HG02798 (cell line): ENCODE data around the gene C6orf89.

Experiments
- ATAC-seq: cut with Tn5 transposase; IDR thresholded peaks from one replicate; pipeline ENCODE4 v1.9.1; 2021; ENCODE audit warnings: mild to moderate bottlenecking; ENCODE audit not compliant: unreplicated experiment, poor library complexity

C6orf89 gene

GRCh38 chr6:36964349-36964748 is 78.6 kb downstream of the C6orf89 start:
- ATAC-seq, result no peak

GRCh38 chr6:36964908-36965307 is 79.2 kb downstream of the C6orf89 start:
- ATAC-seq, result no peak

- ATAC-seq, result no peak
These were observed 81.5 kb downstream of the C6orf89 start for GRCh38 chr6:36967301-36967700.

- ATAC-seq, result no peak
These were observed 82.0 kb downstream of the C6orf89 start for GRCh38 chr6:36967757-36968156.

- no peak for ATAC-seq
These were observed 82.7 kb downstream of the C6orf89 start for GRCh38 chr6:36968266-36968977.

- no peak for ATAC-seq
These were observed 83.5 kb downstream of the C6orf89 start for GRCh38 chr6:36969240-36969691.

- no peak for ATAC-seq
These were observed 84.5 kb downstream of the C6orf89 start for GRCh38 chr6:36969988-36970891.

- no peak for ATAC-seq
These were observed 85.4 kb downstream of the C6orf89 start for GRCh38 chr6:36970892-36971842.

GRCh38 chr6:36971921-36972673 is 86.3 kb downstream of the C6orf89 start:
- ATAC-seq, result no peak

GRCh38 chr6:36973190-36973589 is 87.4 kb downstream of the C6orf89 start:
- no peak for ATAC-seq

GRCh38 chr6:36973647-36974046 is 87.9 kb downstream of the C6orf89 start:
- ATAC-seq, result no peak

- ATAC-seq, result no peak
These were observed 89.7 kb downstream of the C6orf89 start for GRCh38 chr6:36975231-36976006.

GRCh38 chr6:36976007-36976264 is 90.2 kb downstream of the C6orf89 start:
- no peak for ATAC-seq

GRCh38 chr6:36976509-36976908 is 90.8 kb downstream of the C6orf89 start:
- no peak for ATAC-seq

GRCh38 chr6:36976931-36977330 is 91.2 kb downstream of the C6orf89 start:
- ATAC-seq, result no peak

GRCh38 chr6:36977470-36977941 is 91.8 kb downstream of the C6orf89 start:
- no peak for ATAC-seq
